ENCODE measurements around the gene CFAP45. TPM values are rescaled to one million over a fixed set of nuclear protein-coding genes. Genes with fewer than 3 reads are reported as not detected.

The CFAP45 gene
- total RNA-seq, 4 donors from 2014 or later = 0.97 to 3.6 (median 1.8) TPM; not detected in 1

DNA sequence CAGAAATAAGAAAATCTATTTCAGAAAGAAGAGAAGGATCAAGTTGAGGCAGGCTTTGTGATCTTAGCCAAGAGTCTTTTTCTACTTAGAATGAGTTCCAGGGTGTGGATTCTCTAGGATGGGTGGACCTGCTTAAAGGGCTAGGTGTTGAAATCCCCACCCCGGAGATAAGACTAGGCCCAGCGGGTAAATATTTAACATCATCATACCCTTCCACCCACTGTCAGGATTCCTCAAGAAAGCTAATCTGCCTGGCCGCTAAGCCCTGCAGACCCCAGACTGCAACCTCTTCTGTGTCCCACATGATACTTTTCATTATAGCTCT lies 39.7 kb upstream of the CFAP45 start:
- H3K4me1 ChIP-seq = peaks cover 0 to 6% of the 10 kb centered on the region in 2 donors
- no peak for DNase-seq
- no peak for TF ChIP-seq POLR2A (IDR thresholded peaks at IDR 0.05)
- TF ChIP-seq, protein P1, sequence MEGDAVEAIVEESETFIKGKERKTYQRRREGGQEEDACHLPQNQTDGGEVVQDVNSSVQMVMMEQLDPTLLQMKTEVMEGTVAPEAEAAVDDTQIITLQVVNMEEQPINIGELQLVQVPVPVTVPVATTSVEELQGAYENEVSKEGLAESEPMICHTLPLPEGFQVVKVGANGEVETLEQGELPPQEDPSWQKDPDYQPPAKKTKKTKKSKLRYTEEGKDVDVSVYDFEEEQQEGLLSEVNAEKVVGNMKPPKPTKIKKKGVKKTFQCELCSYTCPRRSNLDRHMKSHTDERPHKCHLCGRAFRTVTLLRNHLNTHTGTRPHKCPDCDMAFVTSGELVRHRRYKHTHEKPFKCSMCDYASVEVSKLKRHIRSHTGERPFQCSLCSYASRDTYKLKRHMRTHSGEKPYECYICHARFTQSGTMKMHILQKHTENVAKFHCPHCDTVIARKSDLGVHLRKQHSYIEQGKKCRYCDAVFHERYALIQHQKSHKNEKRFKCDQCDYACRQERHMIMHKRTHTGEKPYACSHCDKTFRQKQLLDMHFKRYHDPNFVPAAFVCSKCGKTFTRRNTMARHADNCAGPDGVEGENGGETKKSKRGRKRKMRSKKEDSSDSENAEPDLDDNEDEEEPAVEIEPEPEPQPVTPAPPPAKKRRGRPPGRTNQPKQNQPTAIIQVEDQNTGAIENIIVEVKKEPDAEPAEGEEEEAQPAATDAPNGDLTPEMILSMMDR (IDR thresholded peaks at IDR 0.05) = no peak
- H3K4me3 ChIP-seq = no peak overlapping the region
- no peaks in the 10 kb centered on the region for H3K9me3 ChIP-seq
- intact Hi-C loops (cut with DNase I; ENCODE audit: low total_unique reads) = no loop called here
- no peaks in the 10 kb centered on the region for H3K27me3 ChIP-seq
- no peaks in the 10 kb centered on the region for H3K36me3 ChIP-seq
- H3K27ac ChIP-seq = no peak overlapping the region

DNA sequence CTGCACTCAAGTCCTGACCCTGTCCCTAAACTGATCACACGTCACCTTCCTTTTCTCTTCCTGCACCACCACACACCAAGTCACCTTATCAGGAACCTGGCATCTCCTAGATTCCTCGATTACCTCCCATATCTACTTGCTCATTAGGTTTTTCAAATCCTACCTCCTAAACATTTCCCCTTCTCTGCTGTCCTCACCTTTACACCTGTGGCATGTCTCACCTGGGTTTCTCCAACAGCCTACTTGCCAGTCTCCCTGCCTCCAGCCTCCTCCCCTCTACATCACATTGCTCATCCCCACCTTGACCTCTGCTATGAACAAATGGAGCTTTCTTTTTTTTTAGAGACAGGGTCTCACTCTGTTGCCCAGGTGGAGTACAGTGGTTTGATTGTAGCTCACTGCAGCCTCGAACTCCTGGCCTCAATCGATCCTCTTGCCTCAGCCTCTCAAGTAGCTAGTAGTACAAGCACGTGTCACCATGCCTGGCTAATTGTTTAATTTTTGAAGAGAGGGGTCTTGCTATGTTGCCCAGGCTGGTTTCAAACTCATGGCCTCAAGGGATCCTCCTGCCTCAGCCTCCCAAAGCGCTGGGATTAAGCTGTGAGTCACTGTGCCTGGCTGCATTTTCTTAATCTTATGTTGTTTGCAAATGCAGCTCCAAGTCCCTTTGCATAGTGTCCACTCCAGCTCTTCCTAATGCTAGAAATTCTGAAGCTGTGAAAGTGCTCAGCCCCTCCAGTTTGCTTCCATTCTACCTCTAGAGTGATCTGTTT lies 39.1 kb upstream of the CFAP45 start:
- intact Hi-C loops (cut with DNase I; ENCODE audit: low total_unique reads) = no loop called here
- no peak overlapping the region for H3K4me3 ChIP-seq
- no peaks in the 10 kb centered on the region for H3K27me3 ChIP-seq
- no peaks in the 10 kb centered on the region for H3K36me3 ChIP-seq
- no peak overlapping the region for H3K27ac ChIP-seq
- H3K9me3 ChIP-seq = no peaks in the 10 kb centered on the region
- no peak for DNase-seq
- TF ChIP-seq, protein P1 (IDR thresholded peaks at IDR 0.05) = no peak
- no peak for TF ChIP-seq POLR2A (IDR thresholded peaks at IDR 0.05)
- H3K4me1 ChIP-seq = peaks cover 0 to under 1% of the 10 kb centered on the region in 2 donors

GRCh38 chr1:159938211-159938852 lies 38.4 kb upstream of the CFAP45 start:
- no peak overlapping the region for H3K27ac ChIP-seq
- no peaks in the 10 kb centered on the region for H3K27me3 ChIP-seq
- intact Hi-C loops (cut with DNase I; ENCODE audit: low total_unique reads) = no loop called here
- H3K4me1 ChIP-seq = no peaks in the 10 kb centered on the region
- H3K9me3 ChIP-seq = no peaks in the 10 kb centered on the region
- H3K4me3 ChIP-seq = no peak overlapping the region
- DNase-seq = no peak
- TF ChIP-seq, protein P1 (IDR thresholded peaks at IDR 0.05) = no peak
- TF ChIP-seq POLR2A (IDR thresholded peaks at IDR 0.05) = no peak
- H3K36me3 ChIP-seq = no peaks in the 10 kb centered on the region

DNA sequence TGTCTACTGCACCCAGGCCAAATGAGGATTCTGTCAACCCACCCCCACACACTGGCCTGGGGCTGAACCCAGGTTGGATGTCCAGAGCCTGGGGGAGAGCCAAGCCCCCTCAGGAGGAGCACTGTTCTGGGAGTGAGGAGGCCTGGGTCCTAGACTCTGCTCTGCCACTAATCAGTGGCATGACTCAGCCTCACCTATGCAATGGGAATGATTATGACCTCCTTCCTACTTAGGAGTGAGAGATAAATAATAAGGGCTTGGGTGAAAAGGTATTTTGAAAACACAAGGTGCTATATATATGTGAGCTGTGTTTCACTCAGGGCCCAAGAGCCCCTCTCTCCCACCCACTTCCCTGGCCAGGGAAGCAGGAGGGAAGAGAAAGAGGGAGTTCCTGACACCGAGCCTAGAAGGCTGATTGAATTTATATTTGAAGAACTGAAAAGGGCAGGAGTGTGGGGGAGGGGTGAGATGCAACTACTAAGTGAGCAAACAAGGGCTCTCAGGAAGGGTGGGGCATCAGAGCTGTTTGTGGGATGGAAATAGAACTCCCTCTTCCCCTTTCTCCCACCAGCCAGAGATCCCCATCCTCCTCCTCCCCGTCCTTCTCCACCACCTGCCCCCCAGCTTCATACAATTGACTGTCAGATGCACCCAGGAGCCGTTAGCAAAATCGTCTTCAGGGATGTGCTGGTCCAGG lies 37.2 kb upstream of the CFAP45 start:
- TF ChIP-seq POLR2A (IDR thresholded peaks at IDR 0.05) = no peak
- TF ChIP-seq, protein P1 (IDR thresholded peaks at IDR 0.05) = no peak
- Histone ChIP-seq H3K27ac (no peak overlapping the region), H3K9me3 (no peaks in the 10 kb centered on the region), H3K4me3 (no peak overlapping the region), H3K27me3 (no peaks in the 10 kb centered on the region), H3K36me3 (no peaks in the 10 kb centered on the region), H3K4me1 (no peaks in the 10 kb centered on the region)
- no peak for DNase-seq
- intact Hi-C loops (cut with DNase I; ENCODE audit: low total_unique reads) = no loop called here
